T follicular helper cell (primary cell): Measurements from ENCODE around the gene PYM1.
A peak's percentile ranks its signal among the peaks of the same experiment; 100 is the strongest.
"Not testable (repeated sequence)": the region's sequence is repeated elsewhere in the genome, so short reads cannot be mapped to it uniquely, and the experiment has no call there.

Experiments
- DNase-seq: peaks from one replicate; pipeline ENCODE4 v3.0.0-alpha.2; 2020; ENCODE audit warnings: low read depth

The PYM1 gene

GRCh38 chr12:55938826-55939501, 11.3 kb upstream of the PYM1 start:
- no peak for DNase-seq

GRCh38 chr12:55937981-55938380, 10.3 kb upstream of the PYM1 start:
- no peak for DNase-seq

GRCh38 chr12:55935738-55936151, 8.1 kb upstream of the PYM1 start:
- no peak for DNase-seq

GRCh38 chr12:55934773-55935172, 7.1 kb upstream of the PYM1 start:
- DNase-seq: no peak

GRCh38 chr12:55933799-55934742, 6.4 kb upstream of the PYM1 start:
- DNase-seq: no peak

GRCh38 chr12:55933169-55933798, 5.6 kb upstream of the PYM1 start:
- no peak for DNase-seq

GRCh38 chr12:55932551-55932910, 4.8 kb upstream of the PYM1 start:
- DNase-seq: peak; percentile 24

GRCh38 chr12:55931780-55932550, 4.3 kb upstream of the PYM1 start:
- DNase-seq: peak; percentile 19

- no peak for DNase-seq
These were observed 3.7 kb upstream of the PYM1 start for GRCh38 chr12:55931317-55931779.

GRCh38 chr12:55930771-55931316, 3.1 kb upstream of the PYM1 start, which contains the start of gene DGKA:
TSS of gene DGKA (plus strand) at chr12:55931162. CDS start at chr12:55936504, 5,342 bp downstream.
- peak; percentile 60 for DNase-seq

- DNase-seq: peak; percentile 87
These were observed 1.7 kb upstream of the PYM1 start for GRCh38 chr12:55929306-55929791.

- peak; percentile 85 for DNase-seq
These were observed 731 bp downstream of the PYM1 start for GRCh38 chr12:55926738-55927587.

- DNase-seq: no peak
These were observed 1.6 kb downstream of the PYM1 start for GRCh38 chr12:55925870-55926737.

- no peak for DNase-seq
These were observed 2.3 kb downstream of the PYM1 start for GRCh38 chr12:55925371-55925770.

- DNase-seq: not testable (repeated sequence)
These were observed 4.0 kb downstream of the PYM1 start for GRCh38 chr12:55923648-55924047.

GRCh38 chr12:55922126-55922525, 5.6 kb downstream of the PYM1 start:
- no peak for DNase-seq

- not testable (repeated sequence) for DNase-seq
These were observed 8.7 kb downstream of the PYM1 start for GRCh38 chr12:55919032-55919431.

- DNase-seq: no peak
These were observed 12.2 kb downstream of the PYM1 start for GRCh38 chr12:55915482-55915859.

GRCh38 chr12:55912908-55913307, 14.8 kb downstream of the PYM1 start:
- no peak for DNase-seq
